Mononuclear cell (primary cell): ENCODE measurements around the gene PLCXD1. TPM values are rescaled to one million over a fixed set of nuclear protein-coding genes. Genes with fewer than 3 reads are reported as not detected.
"Not testable (repeated sequence)": the region's sequence is repeated elsewhere in the genome, so short reads cannot be mapped to it uniquely, and the experiment has no call there.

Experiments
- H3K27me3 ChIP-seq: 2 replicates; pipeline ENCODE4 v1.6.0; 2011; ENCODE audit warnings: low read length, control low read depth; ENCODE audit not compliant: insufficient read depth
- H3K4me1 ChIP-seq: 2 replicates; pipeline ENCODE4 v1.5.1; 2011; ENCODE audit warnings: mild to moderate bottlenecking, low read length, control low read depth; ENCODE audit not compliant: insufficient read depth
- H3K4me3 ChIP-seq: 2 replicates; pipeline ENCODE4 v1.5.1; 2011; ENCODE audit warnings: mild to moderate bottlenecking, low read length, moderate library complexity
- H3K9me3 ChIP-seq: 2 replicates; pipeline ENCODE4 v1.5.1; 2011; ENCODE audit warnings: low read depth, mild to moderate bottlenecking, control low read depth, low read length
- total RNA-seq: library from RNA; depleted of rRNA; stranded (reverse); fragments of >200 nt; gene quantifications from one replicate; pipeline ENCODE4 v1.2.3, GENCODE V29; 2012

The PLCXD1 gene
- total RNA-seq, 1 donor: 6.9 TPM

DNA sequence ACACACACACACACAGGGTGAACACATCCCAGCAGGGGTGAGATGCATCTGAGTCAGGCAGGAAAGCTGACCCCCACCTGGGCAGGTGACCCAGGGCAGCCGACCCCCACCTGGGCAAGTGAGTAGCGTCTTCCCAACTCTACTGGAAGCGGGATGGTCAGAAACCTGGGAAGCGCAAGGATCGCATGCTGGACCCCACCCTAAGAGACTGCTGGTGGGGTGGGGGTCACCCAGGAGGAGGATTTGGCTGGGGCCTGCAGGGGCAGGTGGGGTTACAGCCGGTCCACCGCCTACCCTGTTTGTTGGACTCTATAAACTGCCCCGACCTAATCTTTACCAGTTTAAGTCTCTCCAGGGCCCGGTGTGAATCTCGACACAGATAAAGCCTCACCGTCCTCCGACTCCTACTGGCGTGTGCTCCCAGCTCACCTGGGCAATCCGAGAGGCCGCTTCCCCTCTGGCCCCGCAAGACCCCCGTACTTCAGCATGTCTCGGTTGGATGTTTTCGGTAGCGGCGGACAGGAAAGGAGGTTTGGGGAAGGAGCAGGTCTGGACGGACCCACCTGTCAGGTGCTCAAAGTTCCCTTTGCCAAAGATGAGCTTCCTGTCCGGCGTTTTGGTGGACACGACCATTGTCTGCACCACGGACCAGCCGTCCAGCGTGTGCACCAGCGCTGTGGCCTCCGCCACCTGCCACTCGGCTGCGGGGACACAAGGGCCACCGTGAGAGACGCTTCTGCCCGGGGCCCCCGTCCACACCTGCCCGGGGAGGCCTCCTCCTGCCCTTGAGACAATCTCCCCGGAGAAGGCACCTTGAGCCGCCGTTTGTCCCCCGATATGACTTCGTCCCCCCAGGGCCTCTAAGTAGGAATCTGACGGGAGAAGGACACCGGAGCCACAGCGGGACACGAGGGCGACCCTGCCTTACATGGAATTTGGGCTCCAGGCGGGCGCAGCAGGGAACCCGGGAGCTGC, 35.5 kb downstream of the PLCXD1 start:
- H3K4me3 ChIP-seq: no peak overlapping the region
- H3K9me3 ChIP-seq: no peaks in the 10 kb centered on the region

DNA sequence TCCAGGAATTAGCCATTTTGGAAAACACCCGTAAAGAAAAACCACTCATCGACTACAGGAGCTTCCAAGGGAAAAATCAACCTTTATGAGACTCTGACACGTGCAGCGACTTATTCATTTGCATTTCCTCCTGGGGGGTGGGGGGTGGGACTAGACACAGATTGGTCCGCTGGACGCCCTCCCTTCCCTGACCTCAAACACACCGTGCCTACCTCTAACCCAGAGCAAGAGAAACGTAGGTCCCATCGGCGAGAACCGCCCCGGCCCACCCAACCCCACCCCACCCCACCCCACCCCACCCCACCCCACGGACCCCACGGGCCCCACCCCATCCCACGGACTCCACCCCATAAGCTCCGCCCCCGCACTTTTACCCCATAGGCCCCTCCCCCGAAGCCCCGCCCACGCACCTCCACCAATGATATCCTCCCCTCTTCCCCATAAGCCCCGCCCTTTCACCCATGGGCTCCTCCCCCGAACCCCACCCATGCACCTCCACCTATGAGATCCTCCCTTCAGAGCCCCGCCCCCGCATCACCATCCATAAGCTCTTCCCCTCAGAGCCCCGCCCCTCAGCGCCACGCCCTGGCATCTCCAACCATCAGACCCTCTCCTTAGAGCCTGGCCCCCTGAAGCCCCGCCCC, 36.4 kb downstream of the PLCXD1 start:
- H3K27me3 ChIP-seq: no peaks in the 10 kb centered on the region
- H3K9me3 ChIP-seq: no peaks in the 10 kb centered on the region
- peaks cover 18% of the 10 kb centered on the region for H3K4me1 ChIP-seq
- peak overlapping the region; percentile 76 for H3K4me3 ChIP-seq

More for the DNA sequence above, 35.5 kb downstream of the PLCXD1 start:
- H3K27me3 ChIP-seq: no peaks in the 10 kb centered on the region
- H3K4me1 ChIP-seq: peaks cover 18% of the 10 kb centered on the region

DNA sequence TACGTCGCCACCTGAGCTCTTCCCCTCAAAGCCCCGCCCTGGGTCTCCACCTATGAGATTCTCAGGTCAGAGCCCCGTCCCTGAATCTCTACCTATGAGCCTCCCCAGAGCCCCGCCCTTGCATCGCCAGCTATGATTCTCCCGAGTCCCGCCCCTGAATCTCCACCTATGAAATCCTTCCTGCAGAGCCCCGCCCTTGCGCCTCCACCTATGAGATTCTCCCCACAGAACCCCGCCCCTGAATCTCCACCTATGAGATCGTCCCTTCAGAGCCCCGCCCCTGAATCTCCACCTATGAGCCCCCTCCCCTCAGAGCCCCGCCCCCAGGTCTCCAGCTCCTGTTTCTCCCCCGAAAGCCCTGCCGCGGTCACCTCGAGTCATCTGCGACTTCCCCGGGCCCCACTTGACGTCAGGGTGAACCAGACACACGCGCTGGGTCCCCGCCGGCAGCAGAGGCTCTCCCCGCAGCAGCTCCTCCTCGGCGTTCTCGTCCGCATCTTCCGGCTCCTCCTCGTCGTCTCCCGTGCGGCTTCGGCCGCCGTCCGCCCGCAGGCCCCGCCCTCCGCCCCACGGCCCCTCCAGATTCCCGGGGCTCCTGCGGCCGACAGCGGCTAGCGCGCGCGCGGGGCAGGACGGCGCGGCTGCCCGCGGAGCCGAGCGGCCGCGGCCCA, 37.0 kb downstream of the PLCXD1 start:
- Histone ChIP-seq H3K9me3 (no peaks in the 10 kb centered on the region), H3K27me3 (no peaks in the 10 kb centered on the region), H3K4me3 (peak overlapping the region; percentile 76), H3K4me1 (peaks cover 21% of the 10 kb centered on the region)

DNA sequence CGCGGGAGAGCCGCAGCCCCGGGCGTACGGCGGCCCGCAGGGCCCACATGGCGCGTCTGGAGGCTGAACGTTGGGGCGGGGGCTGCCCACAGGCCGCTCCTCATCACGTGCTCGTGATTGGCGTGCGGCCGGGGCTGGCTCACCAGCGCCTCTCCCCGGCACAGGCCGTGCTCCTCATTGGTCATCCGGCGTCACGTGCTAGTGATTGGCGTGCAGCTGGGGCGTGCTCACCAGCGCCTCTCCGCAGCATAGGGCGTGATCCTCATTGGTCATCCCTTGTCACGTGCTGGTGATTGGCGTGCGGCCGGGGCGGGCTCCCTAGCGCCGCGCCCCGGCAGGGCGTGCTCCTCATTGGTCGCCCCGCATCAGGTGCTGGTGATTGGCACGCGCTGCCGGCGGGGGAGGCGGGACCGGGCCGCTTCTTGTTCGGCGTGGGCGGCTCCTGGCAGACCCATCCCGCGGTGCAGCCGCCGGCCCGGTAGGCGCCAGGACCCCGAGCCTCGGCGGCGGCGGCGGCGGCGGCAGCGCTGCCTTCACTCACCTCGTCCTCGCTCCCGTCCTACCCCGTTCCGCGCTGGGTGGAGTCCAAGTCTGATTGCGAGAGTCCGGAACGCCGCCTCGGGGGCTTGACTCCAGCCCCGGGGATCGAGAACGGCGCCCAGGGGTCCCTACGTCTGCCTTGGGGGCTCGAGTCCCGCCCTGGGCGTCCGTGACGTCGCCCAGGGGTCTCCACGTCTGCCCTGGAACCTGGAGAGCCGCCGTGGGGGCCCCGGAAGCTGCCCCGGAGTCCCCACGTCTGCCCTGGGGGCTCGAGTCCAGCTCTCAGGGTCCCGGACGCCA, 37.8 kb downstream of the PLCXD1 start, which contains the start of gene GTPBP6:
GTPBP6 (minus strand) TSS at position 58 of the 840 bp plus-strand sequence; CDS start at position 49, 9 bp downstream.
- H3K4me1 ChIP-seq: peaks cover 24% of the 10 kb centered on the region
- H3K27me3 ChIP-seq: no peaks in the 10 kb centered on the region

DNA sequence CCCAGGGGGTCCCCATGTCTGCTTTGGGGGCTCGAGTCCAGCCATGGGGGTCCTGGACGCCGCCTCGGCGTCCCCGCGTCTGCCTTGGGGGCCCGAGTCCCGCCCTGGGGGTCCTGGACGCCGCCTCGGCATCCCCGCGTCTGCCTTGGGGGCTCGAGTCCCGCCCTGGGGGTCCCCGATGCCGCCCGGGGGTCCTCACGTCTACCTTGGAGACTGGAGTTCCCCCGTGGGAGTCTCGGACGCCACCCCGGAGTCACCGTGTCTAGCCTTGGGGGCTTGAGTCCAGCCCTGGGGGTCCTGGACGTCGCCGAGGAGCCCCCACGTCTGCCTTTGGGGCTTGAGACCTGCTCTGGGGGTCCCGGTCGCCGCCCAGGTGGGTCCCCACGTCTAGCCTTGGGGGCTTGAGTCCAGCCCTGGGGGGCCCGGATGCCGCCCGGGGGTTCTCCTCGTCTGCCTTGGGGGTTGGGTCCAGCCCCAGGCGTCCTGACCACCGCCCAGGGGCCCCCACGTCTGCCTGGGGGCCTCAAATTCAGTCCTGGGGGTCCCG, 38.5 kb downstream of the PLCXD1 start:
- Histone ChIP-seq H3K27me3 (no peaks in the 10 kb centered on the region), H3K9me3 (no peaks in the 10 kb centered on the region), H3K4me3 (peak overlapping the region; percentile 76), H3K4me1 (peaks cover 28% of the 10 kb centered on the region)

More for the DNA sequence above, 37.8 kb downstream of the PLCXD1 start, which contains the start of gene GTPBP6:
- Histone ChIP-seq H3K4me3 (peak within 1 kb of the TSS; percentile 76), H3K9me3 (no peaks in the 10 kb centered on the region)

DNA sequence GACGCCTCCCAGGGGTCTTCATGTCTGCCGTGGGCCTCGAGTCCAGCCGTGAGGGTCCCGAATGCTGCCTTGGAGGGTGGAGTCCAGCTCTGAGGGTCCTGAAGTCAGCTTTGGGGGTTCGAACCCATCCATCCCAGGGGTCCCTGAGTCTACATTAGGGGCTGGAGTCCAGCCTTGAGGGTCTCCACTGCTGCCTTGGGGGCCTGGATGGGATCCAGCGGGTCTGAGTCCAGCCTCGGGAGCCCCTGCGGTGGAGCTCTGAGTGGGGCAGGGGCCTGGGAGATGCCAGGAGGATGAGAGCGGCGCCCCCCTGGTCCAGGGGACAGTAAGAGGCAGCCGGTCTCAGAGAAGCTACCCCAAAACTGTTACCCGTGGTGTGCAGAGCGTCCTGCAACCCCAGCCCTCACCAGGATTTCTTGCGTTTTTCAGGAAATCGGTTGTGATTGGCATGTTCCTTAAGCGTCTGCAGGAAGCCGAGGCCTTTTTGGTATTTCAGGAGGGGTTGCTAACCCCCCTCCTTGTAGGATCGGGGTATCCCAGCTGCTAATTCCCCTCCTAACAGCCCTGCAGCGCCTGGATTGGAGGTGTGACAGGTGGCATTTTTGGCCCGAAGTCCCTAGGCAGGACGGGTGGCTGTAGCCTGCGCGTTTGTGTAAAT, 39.1 kb downstream of the PLCXD1 start:
- peak overlapping the region; percentile 76 for H3K4me3 ChIP-seq
- peaks cover 28% of the 10 kb centered on the region for H3K4me1 ChIP-seq
- H3K9me3 ChIP-seq: no peaks in the 10 kb centered on the region
- H3K27me3 ChIP-seq: no peaks in the 10 kb centered on the region

DNA sequence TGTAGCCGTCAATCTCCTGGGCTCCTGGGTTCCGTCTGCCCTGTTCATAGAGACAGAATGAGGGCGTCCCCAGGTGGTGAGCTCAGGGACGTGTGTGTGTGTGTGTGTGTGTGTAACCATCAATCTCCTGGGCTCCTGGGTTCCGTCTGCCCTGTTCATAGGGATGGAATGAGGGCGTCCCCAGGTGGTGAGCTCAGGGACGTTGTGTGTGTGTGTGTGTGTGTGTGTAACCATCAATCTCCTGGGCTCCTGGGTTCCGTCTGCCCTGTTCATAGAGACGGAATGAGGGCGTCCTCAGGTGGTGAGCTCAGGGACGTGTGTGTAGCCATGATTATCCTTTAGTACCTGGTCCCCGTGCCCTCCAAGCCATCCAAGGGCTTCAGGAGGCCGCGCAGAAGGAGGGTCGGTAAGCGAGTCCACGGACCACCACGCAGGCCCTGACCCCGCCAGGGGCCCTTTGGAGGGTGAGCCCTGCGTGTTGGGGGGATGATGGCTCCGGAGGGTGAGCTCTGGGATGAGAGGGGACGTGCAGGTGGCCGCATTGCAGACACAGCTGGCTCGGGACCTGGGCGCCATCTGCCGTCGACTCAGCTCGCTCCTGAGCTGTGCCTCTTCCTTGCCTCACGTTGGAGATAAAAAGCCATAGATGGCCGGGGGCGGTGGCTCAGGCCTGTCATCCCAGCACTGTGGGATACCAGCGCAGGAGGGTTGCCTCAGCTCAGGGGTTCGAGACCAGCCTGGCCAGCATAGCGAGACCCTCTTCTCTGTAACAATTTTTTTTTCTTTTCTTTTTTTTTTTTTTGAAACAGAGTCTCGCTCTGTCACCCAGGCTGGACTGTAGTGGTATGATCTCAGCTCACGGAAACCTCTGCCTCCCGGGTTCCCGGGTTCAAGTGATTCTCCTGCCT, 42.8 kb downstream of the PLCXD1 start:
- Histone ChIP-seq H3K27me3 (no peaks in the 10 kb centered on the region), H3K4me3 (no peak overlapping the region), H3K9me3 (no peaks in the 10 kb centered on the region), H3K4me1 (peaks cover 28% of the 10 kb centered on the region)

DNA sequence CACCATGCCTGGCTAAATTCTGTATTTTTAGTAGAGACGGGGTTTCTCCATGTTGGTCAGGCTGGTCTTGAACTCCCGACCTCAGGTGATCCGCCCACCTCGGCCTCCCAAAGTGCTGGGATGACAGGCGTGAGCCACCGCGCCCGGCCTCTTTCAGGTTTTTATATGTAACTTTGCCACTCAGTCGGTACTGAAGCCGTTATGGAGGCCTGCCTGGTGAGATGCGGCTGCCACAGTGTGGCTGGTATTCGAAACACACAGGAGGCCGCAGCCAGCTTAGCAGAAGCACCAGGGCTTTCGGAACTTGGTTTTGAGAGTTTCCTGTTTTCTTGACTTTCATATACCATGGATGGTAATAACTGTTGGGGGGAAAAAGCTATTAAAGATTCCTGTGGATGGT, 43.5 kb downstream of the PLCXD1 start:
- not testable (repeated sequence) for H3K4me3 ChIP-seq, H3K27me3 ChIP-seq, H3K9me3 ChIP-seq
- H3K4me1 ChIP-seq: peaks cover 24% of the 10 kb centered on the region

DNA sequence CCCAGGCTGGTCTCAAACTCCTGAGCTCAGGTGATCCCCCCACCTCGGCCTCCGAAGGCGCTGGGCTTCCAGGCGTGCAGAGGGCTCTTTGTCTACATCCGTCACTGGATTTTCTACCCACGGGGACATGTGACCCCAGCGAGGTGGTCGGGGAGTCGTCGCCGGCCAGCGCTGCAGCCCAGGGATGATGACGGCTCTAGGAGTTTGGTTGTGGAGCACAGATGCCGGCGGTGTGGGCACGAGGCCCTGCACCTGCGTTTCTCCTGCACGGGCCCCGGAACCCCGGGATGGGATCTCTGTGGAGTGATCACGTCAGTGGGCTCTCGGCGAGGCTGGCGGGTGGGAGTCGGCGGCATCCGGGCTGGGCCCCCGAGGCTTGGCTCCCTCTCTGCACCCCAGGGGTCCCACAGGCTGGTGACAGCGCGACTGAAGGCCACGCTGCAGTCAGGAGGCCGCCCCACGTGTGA, 46.5 kb downstream of the PLCXD1 start:
- Histone ChIP-seq H3K4me1 (peaks cover 10% of the 10 kb centered on the region), H3K9me3 (no peaks in the 10 kb centered on the region), H3K4me3 (no peak overlapping the region), H3K27me3 (peaks cover 5% of the 10 kb centered on the region)

DNA sequence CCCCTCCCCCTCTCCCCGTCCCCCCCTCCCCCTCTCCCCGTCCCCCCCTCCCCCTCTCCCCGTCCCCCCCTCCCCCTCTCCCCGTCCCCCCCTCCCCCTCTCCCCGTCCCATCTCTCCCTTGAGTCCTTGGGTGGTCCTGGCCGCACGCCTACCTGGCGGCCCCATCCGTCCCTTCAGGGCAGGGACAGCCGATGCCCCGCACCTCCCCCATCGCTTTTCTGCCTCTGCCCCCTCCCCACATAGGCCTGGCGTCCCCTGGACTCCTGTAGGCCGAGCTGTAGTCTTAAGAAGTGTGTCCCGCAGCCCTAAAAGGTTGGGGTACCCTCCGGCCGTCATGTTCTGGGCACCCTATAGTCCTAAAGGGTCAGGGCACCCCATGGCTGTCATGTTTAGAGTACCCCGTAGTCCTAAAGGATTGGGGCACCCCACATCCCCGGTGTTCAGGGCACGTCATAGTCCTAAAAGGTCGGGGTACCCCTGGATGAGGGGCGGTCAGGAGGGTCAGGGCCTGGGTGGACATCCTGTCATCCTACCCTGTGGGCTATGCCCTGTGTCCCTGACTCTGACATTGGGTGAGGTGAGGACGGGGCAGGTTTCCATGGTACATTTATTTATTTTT, 48.2 kb downstream of the PLCXD1 start:
- Histone ChIP-seq H3K4me3 (no peak overlapping the region), H3K27me3 (peaks cover 5% of the 10 kb centered on the region), H3K4me1 (no peaks in the 10 kb centered on the region), H3K9me3 (no peaks in the 10 kb centered on the region)

DNA sequence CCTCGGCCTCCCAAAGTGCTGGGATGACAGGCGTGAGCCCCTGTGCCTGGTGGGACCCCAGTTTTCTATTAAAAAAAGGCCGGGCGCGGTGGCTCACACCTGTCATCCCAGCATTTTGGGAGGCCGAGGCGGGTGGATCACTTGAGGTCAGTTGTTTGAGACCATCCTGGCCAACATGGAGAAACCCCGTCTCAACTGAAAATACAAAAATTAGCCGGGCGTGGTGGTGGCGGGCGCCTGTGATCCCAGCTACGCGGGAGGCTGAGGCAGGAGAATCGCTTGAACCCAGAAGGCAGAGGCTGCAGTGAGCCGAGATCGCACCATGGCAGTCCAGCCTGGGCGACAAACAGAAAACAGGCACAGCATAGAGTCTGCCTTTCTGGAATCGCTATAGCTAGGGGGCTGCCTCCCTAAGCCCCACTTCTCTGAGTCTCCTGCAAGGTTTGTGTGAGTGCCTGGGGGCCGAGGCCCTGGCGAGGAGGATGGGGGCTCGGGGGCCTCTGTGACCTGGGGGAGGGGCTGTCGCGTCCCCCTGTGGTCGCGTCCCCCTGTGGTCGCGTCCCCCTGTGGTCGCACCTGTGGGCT, 49.1 kb downstream of the PLCXD1 start:
- H3K27me3 ChIP-seq, H3K9me3 ChIP-seq, H3K4me1 ChIP-seq, H3K4me3 ChIP-seq: not testable (repeated sequence)

DNA sequence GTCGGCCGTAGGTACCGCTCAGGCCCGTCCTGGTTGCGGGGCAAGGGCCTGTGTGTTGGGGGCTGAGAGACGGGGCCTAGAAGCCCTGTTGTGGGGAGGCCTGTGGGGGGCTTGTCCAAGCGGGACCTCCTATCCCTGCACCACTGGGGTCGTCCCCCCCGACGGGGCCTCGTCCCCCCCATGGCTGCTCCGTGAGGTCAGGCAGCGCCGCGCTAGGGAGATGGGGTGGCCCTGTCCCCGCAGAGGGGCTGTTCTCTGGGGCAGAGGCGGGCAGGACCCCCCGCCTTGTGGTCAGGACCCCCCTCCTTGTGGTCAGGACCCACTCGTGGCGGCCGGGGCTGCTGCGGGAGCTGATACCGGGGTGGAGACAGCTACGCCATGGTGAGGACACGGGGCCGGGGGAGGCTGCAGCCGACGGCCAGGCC, 49.6 kb downstream of the PLCXD1 start:
- Histone ChIP-seq H3K9me3 (no peaks in the 10 kb centered on the region), H3K4me3 (no peak overlapping the region), H3K4me1 (no peaks in the 10 kb centered on the region), H3K27me3 (peaks cover 5% of the 10 kb centered on the region)
